SK-N-MC (cell line): ENCODE results near the gene ANAPC4.
"Not testable (repeated sequence)": the region's sequence is repeated elsewhere in the genome, so short reads cannot be mapped to it uniquely, and the experiment has no call there.

Source experiments
- EZH2 ChIP-seq: fragments of 200-600 bp; sonication (generic); IDR thresholded peaks from one replicate; pipeline ENCODE4 v1.6.1; 2017; ENCODE audit warnings: antibody characterized with exemption
- POLR2AphosphoS5 ChIP-seq: IDR thresholded peaks from 2 replicates; pipeline ENCODE4 v1.6.1; 2012; ENCODE audit warnings: mild to moderate bottlenecking, low read depth, low read length, borderline replicate concordance

GRCh38 chr4:25372549-25372948, 4.5 kb upstream of the ANAPC4 start:
- not testable (repeated sequence) for TF ChIP-seq POLR2AphosphoS5, EZH2
